HG03103 (cell line): Measurements from ENCODE around the gene LOXHD1.

Source experiments
- ATAC-seq: cut with Tn5 transposase; IDR thresholded peaks from one replicate; pipeline ENCODE4 v1.9.1; 2021; ENCODE audit warnings: low read depth; ENCODE audit not compliant: unreplicated experiment

LOXHD1 gene

DNA sequence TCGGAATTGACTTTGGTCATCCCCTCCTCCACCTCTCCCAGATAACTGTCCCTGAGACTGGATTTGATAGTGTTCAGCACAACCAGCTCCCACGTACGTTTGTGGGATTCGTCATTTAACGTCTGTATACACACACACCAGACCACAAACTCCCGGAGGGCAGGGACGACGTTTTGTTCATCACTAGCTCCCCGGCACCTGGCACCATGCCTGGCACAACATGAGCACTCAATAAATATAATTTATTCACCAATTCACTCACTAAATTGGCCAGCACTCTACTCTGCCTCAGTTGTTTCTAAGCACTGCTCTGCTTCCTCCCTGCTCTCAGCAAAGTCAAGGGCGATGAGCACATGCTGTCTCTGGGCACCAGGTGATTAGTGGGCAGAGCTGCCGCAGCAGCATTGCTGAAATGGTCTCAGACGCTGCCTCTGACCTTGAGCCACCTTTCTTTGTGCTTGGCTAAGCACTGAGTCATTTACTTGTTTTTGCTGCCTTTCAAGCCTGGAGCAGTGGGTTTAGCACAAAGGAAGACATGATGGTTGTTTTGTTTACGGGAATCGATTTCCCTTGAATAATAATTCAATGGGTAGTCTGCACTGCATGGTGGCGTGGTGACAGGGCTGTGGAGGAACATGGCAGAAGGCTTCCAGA, 19.3 kb upstream of the LOXHD1 start:
- ATAC-seq, result no peak

DNA sequence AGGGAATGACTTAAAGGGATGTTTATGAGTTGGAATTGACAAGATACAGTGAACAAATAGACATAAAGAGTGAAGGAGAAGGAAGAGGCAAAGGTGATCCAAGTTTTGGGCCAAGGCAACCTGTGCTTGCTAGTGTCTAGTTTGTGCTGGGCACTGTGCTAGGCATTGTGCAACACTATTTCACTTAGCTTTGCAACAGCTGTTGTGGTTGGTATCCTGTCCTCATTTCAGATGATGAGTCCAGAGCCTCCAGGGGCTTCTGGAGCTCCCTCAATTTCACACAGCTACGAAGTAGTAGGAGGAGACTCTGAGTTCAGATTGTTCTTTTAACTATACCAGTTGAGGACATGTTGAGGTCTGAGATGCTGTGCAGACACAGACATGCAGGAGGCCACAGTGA, 18.1 kb upstream of the LOXHD1 start:
- no peak for ATAC-seq

DNA sequence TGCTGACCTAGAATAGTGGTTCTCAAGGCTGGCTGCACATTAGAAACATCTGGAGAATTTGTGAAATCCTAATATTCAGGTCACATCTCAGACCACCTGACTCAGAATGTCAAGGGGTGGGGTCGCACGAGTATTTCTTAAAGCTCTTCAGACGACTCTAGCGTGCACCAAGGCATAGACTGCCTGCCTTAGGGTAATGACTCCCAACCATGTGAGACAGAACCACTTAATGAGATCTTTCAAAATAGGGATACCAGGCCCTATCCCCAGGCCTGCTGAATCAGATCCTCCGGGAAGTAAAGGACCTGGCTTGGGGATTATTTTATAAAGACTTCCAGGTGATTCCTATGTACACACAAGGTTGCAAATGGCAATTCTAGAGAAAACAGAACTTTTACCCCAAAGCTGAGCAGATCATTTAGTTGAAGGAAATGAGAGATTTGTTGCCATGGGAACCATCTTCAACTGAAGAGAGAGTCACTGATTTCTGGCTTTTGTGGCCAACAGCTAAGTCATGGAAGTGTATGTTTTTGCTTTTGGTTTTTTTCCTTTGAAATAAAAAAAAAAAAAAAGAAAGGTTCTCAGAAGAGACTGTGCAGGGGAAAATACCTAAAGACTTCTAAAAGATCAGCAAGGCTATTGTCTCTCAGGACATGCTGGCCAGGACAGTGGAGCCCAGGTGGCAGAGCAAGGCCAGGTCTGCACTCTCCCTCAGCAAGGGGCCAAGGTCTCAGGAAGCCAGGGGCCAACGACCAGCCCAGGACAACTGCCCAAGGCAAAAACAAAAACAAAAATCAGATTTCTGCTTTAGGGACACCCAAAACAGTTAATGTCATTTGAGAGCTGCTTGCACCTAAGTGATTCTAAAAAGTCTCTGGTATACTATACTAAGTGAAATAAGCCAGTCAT, 15.3 kb upstream of the LOXHD1 start:
- ATAC-seq, result no peak

DNA sequence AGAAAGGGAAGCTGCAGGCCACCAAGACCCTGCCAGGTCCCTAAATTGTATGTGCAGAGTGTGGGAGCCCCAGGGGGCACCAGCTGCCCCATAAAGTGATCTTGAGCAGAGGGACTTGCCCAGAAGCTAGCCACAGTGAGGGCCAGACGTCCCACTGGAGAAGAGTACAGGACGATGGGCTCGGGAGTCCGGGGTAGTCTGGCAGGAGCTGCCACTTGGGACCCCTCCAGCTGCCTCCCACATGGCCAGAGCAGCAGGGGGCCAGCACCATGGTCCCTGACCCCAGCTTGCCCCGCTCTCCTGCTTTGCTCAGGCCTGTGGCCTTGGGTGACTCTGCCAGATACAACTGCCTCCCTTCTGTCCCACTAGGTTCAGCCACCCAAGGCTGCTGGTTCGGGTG, 11.7 kb upstream of the LOXHD1 start:
- ATAC-seq, result no peak

DNA sequence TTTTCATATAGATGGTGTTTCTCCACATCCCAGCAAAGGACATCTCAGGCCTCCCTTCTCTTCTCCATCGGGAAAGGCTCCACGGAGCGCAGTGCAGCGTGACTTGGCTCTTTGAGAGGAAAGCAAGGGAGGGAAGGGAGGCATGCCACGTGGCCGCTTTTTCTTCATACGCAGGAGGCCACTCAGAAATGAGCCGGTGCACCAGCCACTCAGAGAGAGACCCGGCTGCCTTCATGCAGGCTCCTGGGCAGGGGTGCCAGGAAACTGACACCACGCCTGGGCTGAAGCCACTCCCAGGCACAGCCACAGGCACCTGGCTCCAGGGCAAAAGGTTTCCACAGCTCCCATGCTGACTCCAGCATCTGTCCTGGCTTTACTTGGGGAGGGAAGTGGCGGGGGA, 11.1 kb upstream of the LOXHD1 start:
- ATAC-seq, result no peak

DNA sequence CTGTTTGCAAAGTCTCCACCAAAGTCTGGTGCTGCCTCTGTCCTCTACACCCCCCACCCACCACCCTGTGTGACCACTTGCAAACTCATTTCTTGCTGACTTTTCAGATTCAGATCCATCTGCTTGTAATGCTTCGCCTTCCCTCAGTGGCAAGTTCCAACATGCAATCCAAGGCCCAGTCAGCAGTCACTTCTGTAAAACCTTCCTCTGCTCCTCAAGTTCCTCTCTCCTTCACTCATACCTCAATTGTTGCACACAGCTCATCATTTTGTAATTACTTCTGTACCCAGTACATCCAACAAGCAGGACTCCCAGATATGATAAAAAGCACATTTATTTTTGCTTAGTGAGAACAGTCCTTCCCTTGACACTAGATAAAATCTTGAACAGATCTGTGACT, 6.5 kb upstream of the LOXHD1 start:
- no peak for ATAC-seq

DNA sequence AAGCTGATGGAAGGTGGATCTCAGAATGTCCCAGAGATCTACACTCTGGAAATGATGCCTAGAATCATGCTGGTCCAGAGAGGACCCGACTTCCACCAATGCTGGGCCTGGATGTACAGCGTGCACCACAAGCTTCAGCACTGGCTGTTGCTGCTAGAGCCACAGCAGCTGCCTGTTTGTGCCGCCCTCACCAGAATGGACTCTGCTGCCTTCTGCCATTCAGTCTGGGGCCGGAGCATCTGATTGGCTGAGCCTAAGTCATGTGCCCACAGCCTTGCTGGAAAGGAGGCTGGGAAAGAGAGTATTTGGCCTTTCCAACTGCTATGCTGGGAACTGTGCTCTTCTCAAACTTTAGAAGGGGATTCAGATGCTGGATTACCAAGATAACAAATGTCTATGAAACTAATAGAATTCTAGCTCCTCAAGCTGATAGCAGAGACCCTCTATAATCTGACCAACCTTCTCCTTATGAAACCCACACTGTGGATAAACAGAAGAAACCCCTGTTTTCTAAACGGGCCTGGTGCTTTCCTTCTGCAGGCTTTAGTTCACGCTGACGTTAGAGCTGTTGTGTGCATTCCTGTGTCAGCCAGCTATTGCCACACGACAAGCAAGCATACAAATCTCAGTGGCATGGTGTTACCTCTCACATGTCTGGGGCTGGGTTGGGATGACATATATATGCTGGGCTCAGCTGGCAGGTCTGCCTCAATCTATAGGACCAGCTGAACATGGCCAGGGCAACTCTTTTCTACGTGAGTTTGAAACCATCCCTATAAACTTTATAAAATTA, 4.1 kb upstream of the LOXHD1 start:
- ATAC-seq, result no peak

DNA sequence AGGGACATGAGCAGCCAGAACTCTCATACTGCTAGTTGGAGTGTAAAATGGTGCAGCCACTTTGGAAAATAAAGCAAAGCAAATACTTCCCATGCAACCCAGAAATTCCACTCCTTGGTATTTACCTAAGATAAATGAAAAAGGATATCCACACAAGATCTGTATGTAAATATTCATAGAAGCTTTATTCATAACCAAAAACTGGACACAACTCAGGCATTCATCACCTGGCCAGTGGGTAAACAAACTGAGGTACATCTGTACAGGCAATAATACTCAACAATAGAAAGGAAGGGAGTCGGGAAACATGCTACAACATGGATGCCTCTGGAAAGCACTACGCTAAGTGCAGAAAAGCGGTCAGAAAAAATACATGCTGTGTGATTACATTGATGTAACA, 2.5 kb upstream of the LOXHD1 start:
- no peak for ATAC-seq

DNA sequence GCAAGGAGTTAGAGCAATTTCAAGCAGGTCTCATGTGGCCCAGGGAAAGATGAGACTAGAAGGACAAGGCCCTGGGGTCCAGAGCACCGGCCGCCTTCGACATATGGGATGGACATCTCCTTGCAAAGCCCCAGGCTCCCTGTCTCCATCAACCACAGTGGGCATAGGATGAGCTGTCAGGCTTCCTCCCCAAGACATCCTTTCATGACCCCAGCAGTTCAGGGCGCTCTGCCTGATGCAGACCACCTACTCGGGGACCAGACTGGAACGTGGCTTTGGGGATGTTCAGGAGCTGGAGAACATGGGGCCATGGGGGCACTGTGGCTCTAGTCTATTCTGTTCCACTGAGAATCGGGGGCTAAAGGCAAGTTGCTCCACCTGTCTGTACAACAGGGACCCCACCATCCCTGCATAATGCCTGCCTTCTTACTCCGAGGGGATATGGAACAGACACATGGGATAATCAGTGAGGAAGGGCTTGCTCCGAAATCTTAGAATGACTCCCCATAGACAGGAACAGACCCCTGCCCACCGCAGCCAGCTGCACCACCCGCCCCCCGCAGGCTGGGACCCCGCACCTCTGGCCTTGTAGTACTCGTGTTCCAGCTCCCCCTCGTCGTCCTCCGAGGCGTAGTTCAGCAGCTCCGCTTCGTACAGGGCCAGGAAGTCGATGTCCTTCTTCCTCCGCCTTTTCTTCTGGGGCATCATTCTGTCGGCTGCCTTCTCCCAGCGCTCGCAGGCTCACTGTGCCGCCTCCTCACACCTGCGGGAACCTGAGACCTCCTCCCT, 500 bp downstream of the LOXHD1 start:
- no peak for ATAC-seq

DNA sequence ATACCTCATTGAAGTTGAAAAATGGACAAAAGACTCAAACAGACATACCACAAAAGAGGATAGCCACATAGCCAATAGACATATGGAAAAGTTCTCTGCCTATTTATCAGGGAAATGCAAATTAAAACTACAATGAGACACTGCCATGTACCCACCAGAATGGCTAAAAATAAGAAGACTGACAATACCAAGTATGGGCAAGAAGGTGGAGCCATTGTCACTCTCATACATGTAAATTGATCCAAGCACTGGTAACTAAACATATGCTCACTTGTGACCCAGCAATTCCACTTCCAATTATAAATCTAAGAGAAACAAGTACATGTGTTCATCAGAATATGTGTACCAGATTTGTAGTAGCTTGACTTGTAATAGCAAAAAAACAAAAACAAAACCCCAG, 4.6 kb downstream of the LOXHD1 start:
- ATAC-seq, result no peak

DNA sequence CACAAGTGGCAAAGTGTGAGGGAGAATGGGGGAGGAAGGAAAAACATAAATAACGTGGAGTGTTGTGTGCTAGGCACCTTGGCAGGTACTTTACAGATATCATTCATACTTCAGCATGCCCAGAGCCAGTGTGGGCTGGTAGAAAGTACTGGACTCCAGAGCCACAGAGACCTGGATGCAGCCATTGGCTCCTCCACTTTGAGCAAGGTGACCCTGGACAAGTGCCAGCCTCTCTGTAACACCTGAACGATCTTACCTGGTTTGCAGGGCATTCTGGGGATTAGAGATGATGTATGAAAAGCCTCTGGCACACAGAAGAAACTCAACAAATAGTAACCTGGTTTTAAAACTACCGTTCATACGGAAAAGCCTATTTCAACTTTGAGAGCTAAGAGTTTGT, 6.3 kb downstream of the LOXHD1 start:
- no peak for ATAC-seq

DNA sequence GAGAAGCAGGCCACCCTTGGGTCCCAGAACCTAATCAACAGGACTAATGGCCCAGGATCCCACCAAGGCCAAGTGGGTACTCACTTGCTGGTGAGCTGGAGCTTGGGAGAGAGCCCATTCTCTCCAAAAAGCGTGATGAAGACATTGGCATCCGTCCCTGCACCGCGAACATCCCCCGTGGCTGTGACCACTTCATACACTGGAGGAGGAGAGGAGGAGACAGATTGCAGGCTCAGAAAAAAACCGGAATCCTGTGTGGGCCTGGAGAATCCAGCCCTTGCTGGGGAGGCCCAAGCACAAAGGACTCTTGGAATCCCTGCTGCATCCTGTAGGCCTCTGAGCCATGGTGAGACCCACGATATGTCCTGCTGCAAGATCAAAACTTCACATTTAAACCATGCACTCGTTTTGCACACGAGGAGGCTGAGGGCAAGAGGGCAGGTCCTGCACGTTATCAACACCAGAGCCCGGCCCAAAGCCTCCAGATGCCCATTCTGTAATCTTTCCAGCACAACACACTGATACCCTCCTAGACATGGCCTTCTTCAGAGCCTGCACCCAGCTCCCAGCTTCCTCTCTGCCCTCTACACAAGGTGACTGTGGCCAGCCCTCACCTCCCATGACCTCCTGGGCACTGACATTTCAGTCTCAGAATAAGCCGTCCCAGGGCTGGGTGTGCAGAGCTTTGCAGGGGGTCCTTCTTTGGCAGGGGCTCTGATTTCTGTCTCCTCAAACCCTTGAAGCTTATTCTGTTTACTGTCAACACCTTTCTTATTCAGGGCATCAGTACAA, 7.8 kb downstream of the LOXHD1 start:
- no peak for ATAC-seq

DNA sequence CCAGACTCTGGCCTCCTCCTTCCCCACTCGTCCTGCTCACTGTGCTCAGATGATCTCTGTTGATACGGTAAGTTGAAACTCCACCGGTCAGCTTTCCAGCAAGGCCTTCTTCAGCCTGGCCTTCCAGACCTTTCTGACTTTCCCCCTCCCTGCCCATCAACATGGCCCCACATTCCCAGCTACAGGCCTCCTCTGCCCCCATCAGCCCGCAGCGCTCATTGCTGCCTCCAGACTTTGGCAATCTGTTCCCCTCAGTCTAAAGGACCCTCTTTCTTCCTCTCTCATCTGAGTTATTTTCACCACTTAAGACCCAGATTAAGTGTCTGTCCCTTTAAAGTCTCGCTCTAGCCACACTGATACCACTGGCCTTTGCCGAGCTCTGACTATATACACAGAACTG, 10.6 kb downstream of the LOXHD1 start:
- no peak for ATAC-seq

DNA sequence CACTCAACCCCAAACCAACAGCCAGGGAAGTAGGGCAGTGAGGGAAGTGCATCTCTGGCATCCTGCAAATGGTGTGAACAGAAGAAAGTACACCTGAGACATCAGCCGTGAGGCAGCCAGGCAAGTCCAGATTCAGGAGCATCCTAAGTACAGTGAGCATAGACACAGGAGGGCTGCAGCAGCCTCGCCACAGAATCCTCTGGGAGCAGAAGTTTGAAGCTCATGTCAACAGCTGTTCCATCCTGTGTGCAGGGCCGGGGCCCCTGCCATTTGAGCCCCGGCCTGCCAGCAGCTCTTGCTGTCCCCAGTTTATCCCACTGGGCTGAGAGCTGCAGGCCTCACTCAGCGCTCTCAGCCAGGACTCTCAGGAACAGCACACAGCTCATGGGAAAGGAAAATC, 14.5 kb downstream of the LOXHD1 start:
- no peak for ATAC-seq

DNA sequence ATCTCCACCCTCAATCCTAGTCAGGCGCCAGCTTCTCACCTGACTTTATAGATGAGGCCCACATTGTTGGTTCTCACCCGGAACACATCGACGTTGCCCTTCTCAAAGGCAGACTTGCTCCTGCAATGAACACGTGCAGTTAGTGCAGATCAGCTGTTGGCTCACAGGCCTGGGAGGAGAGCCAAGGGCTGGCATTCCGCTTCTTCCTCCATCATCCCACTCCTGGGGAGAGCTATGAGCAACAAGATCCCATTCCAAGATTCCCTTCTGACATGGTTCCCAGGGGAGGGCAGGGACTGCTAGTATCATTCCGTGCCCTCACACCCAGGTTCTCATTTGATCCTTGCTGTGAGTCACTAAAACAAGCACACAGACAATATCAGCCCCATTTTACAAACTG, 15.1 kb downstream of the LOXHD1 start:
- ATAC-seq, result no peak

DNA sequence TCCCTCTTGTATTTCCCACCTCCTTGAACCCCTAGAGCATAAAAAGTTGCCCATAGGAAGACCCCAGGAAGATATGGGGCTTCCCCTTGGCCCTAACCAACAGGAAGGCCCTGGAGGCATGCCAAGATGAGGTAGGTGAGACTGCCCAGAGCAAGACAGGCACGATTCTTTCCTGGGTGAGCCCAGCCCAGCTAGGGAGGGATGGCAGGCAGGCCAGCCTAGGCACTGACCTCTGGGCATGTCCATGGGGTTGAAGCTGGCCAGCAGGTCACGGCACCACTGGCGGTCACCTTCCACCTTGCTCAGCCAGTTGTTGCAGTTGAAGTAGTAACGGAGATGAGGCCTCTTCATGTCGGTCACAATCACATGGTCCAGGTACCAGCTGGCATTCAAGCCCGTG, 17.6 kb downstream of the LOXHD1 start:
- no peak for ATAC-seq

DNA sequence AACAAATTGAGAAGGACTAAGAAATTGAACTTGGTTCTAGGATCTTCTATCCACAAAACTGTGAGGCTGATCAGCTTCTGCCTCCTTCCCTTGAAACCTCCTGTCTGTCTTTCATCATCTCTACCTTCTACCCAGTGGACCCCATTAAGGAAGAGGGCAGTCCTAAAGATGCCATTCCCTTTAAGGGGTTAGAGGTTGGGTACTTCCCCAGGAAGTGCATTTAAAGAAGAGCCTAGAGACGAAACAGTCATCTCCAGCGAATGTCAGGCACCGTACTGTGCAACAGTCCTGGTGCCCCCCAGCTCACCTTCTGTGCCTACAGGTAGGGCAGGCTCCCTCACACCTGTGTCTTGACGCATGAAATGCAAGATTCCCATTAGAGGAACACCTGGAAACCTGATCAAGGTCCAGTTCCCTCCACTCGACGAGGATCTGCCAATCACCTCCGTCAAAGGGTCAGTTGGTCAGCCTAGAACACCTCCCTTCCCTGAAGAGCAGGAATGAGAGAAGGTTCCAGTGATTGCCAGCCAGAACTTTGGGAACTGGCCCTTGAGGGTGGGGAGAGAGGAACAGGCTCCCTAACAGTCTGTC, 20.9 kb downstream of the LOXHD1 start:
- no peak for ATAC-seq

DNA sequence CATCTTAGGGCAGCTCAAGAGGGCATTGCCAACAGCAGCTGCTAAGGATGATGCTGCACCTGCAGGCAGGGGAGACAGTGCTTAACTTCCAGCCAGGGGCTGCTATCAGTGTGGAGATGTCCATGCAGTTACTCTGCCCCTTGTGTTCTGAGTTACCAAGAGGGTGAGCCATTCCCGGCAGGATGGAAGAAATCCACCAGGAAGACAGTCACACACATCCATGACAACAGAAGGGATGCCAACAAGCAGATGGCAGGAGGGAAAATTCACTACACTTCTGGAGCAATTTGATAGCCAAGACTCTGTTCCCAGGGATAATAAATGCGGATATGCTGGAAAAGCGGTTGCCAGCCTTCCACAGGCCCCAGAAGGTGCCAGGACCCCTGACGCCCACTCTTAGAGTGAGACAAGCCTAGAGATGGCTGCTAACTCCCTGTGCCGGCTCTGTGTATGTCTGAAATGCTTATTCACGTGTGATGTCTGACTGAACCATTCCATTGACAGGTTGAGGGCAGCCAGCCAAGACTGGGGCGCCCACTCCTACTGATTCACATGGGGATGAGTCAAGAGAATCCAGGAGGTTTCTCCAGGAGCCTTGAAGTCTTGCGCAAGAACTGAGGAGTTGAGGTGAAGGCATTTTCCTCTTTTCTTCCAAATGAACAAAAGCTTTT, 24.5 kb downstream of the LOXHD1 start:
- no peak for ATAC-seq

DNA sequence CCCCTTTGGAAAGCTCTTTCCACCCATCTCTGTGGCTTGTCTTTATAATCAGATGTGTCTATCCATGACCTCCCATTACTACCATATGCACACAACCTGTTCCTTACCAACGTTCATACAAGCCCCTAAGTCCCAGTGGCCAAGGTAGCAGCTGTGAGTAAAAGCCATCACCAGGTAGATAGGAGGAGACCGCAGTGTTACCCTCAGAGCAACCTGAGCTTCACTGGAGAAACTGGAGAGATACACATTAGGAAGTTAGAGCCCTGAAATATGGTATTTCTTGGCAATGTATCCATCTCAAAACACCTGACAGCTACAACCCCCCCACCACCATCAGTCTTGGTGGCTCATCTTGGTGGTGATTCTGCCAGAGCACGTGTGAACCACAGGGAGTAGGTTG, 26.0 kb downstream of the LOXHD1 start:
- ATAC-seq, result no peak
